Measurements from ENCODE around the gene GLYATL3. TPM values are rescaled to one million over a fixed set of nuclear protein-coding genes. Genes with fewer than 3 reads are reported as not detected.

The GLYATL3 gene
- total RNA-seq, 2 experiments from 2014 or later: not detected

DNA sequence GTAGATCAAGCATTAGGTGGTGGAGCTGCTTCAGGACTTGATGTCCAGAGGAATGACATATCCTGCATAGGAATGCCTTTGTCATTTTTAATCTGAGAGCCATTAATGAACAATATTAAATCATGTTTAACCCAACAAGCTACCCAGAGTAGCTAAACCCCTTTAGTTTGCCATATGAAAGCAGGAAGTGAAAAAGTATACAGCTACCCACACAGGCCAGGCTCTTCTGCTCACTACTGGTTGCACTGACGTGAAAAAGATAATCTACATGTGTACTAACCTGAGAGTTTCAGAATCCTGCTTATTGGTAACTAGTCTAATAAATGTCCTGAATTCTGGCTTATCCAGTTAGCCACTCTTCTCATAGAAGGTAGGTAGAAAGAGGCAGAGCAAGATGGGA is 19.9 kb downstream of the GLYATL3 start:
- no peaks in the 10 kb centered on the region for H3K4me1 Mint-ChIP-seq

GRCh38 chr6:49522710-49523593 is 23.2 kb downstream of the GLYATL3 start:
- no peak overlapping the region for H3K27ac Mint-ChIP-seq
- no peaks in the 10 kb centered on the region for H3K9me3 Mint-ChIP-seq
- no peaks in the 10 kb centered on the region for H3K4me1 Mint-ChIP-seq
- CTCF ChIA-PET: no interaction called here
- H3K27me3 Mint-ChIP-seq: peaks cover 2% of the 10 kb centered on the region
- no peak for DNase-seq
- H3K36me3 Mint-ChIP-seq (ENCODE audit: low read depth): no peaks in the 10 kb centered on the region
- H3K4me3 Mint-ChIP-seq: no peak overlapping the region
- POLR2A ChIA-PET: no interaction called here

More for the DNA sequence above, 19.9 kb downstream of the GLYATL3 start:
- ChIA-PET CTCF (no interaction called here), POLR2A (no interaction called here)
- DNase-seq: no peak
- no peaks in the 10 kb centered on the region for H3K36me3 Mint-ChIP-seq (ENCODE audit: low read depth)
- H3K4me3 Mint-ChIP-seq: no peak overlapping the region
- H3K27me3 Mint-ChIP-seq: peaks cover 2% of the 10 kb centered on the region
- H3K9me3 Mint-ChIP-seq: no peaks in the 10 kb centered on the region
- no peak overlapping the region for H3K27ac Mint-ChIP-seq

- DNase-seq: no peak
- ChIA-PET CTCF (interaction anchor here (0.6 kb wide), 1 partner anchor 8 kb away, joined by 3 read pairs; no protein-coding TSS in a partner anchor), POLR2A (no interaction called here)
- no peak overlapping the region for H3K27ac Mint-ChIP-seq
- no peaks in the 10 kb centered on the region for H3K4me1 Mint-ChIP-seq
- H3K9me3 Mint-ChIP-seq: no peaks in the 10 kb centered on the region
- H3K4me3 Mint-ChIP-seq: no peak overlapping the region
- no peaks in the 10 kb centered on the region for H3K36me3 Mint-ChIP-seq (ENCODE audit: low read depth)
- H3K27me3 Mint-ChIP-seq: peaks cover 2% of the 10 kb centered on the region
Observed at GRCh38 chr6:49523901-49524300, 24.2 kb downstream of the GLYATL3 start.

DNA sequence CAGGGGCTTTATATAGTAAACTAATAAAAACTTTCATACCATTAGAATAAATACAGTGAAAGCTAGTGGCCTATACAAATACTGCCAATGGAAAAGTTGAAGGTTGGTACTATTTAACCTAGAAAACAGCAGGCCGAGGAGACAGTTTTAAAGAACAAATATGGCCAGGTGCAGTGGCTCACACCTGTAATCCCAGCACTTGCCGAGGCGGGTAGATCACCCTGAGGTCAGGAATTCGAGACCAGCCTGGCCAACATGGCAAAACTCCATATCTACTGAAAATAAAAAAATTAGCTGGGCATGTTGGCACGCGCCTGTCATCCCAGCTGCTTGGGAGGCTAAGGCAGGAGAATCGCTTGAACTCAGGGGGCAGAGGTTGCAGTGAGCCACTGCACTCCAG is 24.8 kb downstream of the GLYATL3 start:
- H3K4me1 Mint-ChIP-seq: no peaks in the 10 kb centered on the region
- no peak overlapping the region for H3K27ac Mint-ChIP-seq
- peaks cover 4% of the 10 kb centered on the region for H3K27me3 Mint-ChIP-seq
- H3K36me3 Mint-ChIP-seq (ENCODE audit: low read depth): no peaks in the 10 kb centered on the region
- H3K9me3 Mint-ChIP-seq: no peaks in the 10 kb centered on the region
- ChIA-PET POLR2A (no interaction called here), CTCF (no interaction called here)
- H3K4me3 Mint-ChIP-seq: no peak overlapping the region
- no peak for DNase-seq

DNA sequence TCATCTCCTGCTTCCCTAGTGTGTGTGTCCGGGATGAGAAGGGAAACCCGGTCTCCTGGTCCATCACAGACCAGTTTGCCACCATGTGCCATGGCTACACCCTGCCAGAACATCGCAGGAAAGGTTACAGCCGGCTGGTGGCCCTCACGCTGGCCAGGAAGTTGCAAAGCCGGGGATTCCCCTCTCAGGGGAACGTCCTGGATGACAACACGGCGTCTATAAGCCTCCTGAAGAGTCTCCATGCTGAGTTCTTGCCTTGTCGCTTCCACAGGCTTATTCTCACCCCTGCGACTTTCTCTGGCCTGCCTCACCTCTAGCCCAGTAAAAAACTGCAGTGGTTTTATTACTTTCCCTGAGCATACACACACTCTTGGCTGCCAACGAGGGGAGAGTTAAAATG is 26.9 kb downstream of the GLYATL3 start:
- no peak overlapping the region for H3K27ac Mint-ChIP-seq
- no peaks in the 10 kb centered on the region for H3K36me3 Mint-ChIP-seq (ENCODE audit: low read depth)
- no peaks in the 10 kb centered on the region for H3K4me1 Mint-ChIP-seq
- ChIA-PET POLR2A (no interaction called here), CTCF (no interaction called here)
- H3K4me3 Mint-ChIP-seq: no peak overlapping the region
- H3K9me3 Mint-ChIP-seq: no peaks in the 10 kb centered on the region
- H3K27me3 Mint-ChIP-seq: peaks cover 10% of the 10 kb centered on the region
- no peak for DNase-seq

GRCh38 chr6:49527320-49527719 is 27.6 kb downstream of the GLYATL3 start:
- ChIA-PET POLR2A (no interaction called here), CTCF (interaction anchor here (1.3 kb wide), 1 partner anchor 9 kb away, joined by 3 read pairs; no protein-coding TSS in a partner anchor)
- Mint-ChIP-seq H3K27me3 (peaks cover 15% of the 10 kb centered on the region), H3K27ac (no peak overlapping the region), H3K4me1 (peaks cover 2% of the 10 kb centered on the region), H3K4me3 (no peak overlapping the region), H3K9me3 (no peaks in the 10 kb centered on the region), H3K36me3 (ENCODE audit: low read depth) (no peaks in the 10 kb centered on the region)
- DNase-seq: no peak

DNA sequence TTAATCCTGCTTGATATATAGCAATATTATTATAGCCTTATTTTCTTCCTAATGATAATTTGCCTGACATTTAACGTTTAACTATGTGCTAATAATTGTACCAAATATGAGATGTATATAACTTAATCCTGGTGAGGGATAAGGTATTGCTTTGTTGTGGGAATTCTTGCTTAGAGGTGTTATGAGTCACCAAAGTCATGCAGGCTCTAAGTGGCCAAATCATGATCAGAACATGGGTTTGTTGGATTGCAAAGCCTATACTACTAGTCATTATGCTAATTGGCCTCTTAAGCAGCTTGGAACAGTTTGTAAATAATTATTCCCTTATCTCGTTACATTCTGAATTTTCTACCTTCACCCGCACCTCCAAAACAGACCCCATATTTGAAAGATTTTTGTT is 28.8 kb downstream of the GLYATL3 start:
- Mint-ChIP-seq H3K4me1 (peaks cover 2% of the 10 kb centered on the region), H3K27me3 (peaks cover 16% of the 10 kb centered on the region), H3K4me3 (no peak overlapping the region), H3K36me3 (ENCODE audit: low read depth) (no peaks in the 10 kb centered on the region), H3K27ac (no peak overlapping the region), H3K9me3 (no peaks in the 10 kb centered on the region)
- CTCF ChIA-PET: interaction anchor here (1.3 kb wide), 1 partner anchor 78 kb away, joined by 3 read pairs; no protein-coding TSS in a partner anchor
- no peak for DNase-seq
- POLR2A ChIA-PET: no interaction called here

GRCh38 chr6:49530141-49530776 is 30.5 kb downstream of the GLYATL3 start:
- Mint-ChIP-seq H3K27me3 (peaks cover 20% of the 10 kb centered on the region), H3K4me1 (peaks cover 2% of the 10 kb centered on the region), H3K9me3 (no peaks in the 10 kb centered on the region), H3K36me3 (ENCODE audit: low read depth) (no peaks in the 10 kb centered on the region), H3K27ac (no peak overlapping the region), H3K4me3 (no peak overlapping the region)
- DNase-seq: no peak
- ChIA-PET CTCF (interaction anchor here (1.0 kb wide), 1 partner anchor 86 kb away, joined by 3 read pairs; no protein-coding TSS in a partner anchor), POLR2A (no interaction called here)

GRCh38 chr6:49531774-49532569 is 32.2 kb downstream of the GLYATL3 start:
- Mint-ChIP-seq H3K27me3 (peaks cover 20% of the 10 kb centered on the region), H3K9me3 (no peaks in the 10 kb centered on the region), H3K4me1 (peaks cover 2% of the 10 kb centered on the region), H3K27ac (no peak overlapping the region), H3K36me3 (ENCODE audit: low read depth) (no peaks in the 10 kb centered on the region), H3K4me3 (no peak overlapping the region)
- ChIA-PET CTCF (interaction anchor here (0.7 to 2.5 kb wide), 24 partner anchors 8 to 824 kb away, joined by 3 to 23 read pairs (median 4); partner anchors contain the start of gene C6orf141), POLR2A (interaction anchor here (1.0 kb wide), 1 partner anchor 18 kb away, joined by 3 read pairs; the partner anchor contains the start of gene C6orf141)
- DNase-seq: no peak

- Mint-ChIP-seq H3K9me3 (no peaks in the 10 kb centered on the region), H3K27ac (no peak overlapping the region), H3K27me3 (peaks cover 14% of the 10 kb centered on the region), H3K4me1 (peaks cover 2% of the 10 kb centered on the region), H3K36me3 (ENCODE audit: low read depth) (no peaks in the 10 kb centered on the region), H3K4me3 (no peak overlapping the region)
- CTCF ChIA-PET: interaction anchor here (1.9 kb wide), 1 partner anchor 71 kb away, joined by 7 read pairs; no protein-coding TSS in a partner anchor
- POLR2A ChIA-PET: no interaction called here
- DNase-seq: no peak
Observed at GRCh38 chr6:49535795-49536194, 36.1 kb downstream of the GLYATL3 start.

DNA sequence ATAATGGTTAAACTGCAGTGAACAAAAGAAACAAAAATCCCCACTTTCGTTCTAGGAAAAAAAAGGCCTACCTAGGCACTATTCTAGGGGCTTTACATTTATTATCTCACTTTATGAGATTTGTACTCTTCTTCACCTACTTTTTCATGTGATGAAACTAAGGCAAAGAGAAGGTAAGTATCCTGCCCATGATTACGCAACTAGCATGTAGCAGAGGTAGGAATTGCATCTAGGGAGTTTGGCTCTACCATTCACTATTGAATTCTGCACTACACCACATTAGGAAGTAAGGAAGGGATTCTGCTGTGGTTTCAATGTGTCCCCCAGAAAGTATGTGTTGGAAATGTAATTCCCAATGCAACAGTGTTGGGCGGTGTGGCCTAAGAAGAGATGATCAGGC is 39.4 kb downstream of the GLYATL3 start:
- no peaks in the 10 kb centered on the region for H3K9me3 Mint-ChIP-seq
- no peaks in the 10 kb centered on the region for H3K36me3 Mint-ChIP-seq (ENCODE audit: low read depth)
- no peak for DNase-seq
- POLR2A ChIA-PET: no interaction called here
- no peak overlapping the region for H3K4me3 Mint-ChIP-seq
- H3K27ac Mint-ChIP-seq: no peak overlapping the region
- H3K27me3 Mint-ChIP-seq: peaks cover 7% of the 10 kb centered on the region
- no peaks in the 10 kb centered on the region for H3K4me1 Mint-ChIP-seq
- CTCF ChIA-PET: no interaction called here

DNA sequence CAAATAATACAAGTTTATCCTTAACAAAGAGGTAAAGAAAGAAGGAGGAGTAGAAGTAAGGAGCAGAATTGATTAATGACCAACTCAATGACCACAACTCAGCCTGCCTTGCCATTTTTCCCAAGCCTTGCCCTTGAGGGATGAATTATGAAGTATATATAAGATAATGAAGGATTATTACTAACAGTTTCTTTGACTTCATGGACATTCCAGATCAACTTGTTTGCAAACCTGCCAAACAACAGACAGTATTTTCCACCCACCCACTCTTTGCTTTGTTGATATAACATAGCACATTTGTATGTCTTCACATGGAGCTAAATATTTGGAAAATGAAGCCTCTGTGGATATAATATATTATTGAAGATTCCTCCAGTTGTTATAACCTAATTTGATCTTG is 40.9 kb downstream of the GLYATL3 start:
- H3K4me3 Mint-ChIP-seq: no peak overlapping the region
- H3K27me3 Mint-ChIP-seq: peaks cover 3% of the 10 kb centered on the region
- H3K4me1 Mint-ChIP-seq: no peaks in the 10 kb centered on the region
- H3K9me3 Mint-ChIP-seq: no peaks in the 10 kb centered on the region
- DNase-seq: no peak
- H3K36me3 Mint-ChIP-seq (ENCODE audit: low read depth): no peaks in the 10 kb centered on the region
- ChIA-PET POLR2A (no interaction called here), CTCF (interaction anchor here (2.1 kb wide), 1 partner anchor 8 kb away, joined by 9 read pairs; no protein-coding TSS in a partner anchor)
- H3K27ac Mint-ChIP-seq: no peak overlapping the region

GRCh38 chr6:49541210-49541724 is 41.5 kb downstream of the GLYATL3 start:
- Mint-ChIP-seq H3K27me3 (peaks cover 3% of the 10 kb centered on the region), H3K36me3 (ENCODE audit: low read depth) (no peaks in the 10 kb centered on the region), H3K27ac (no peak overlapping the region), H3K4me3 (no peak overlapping the region), H3K4me1 (no peaks in the 10 kb centered on the region), H3K9me3 (no peaks in the 10 kb centered on the region)
- no peak for DNase-seq
- POLR2A ChIA-PET: no interaction called here
- CTCF ChIA-PET: interaction anchor here (2.1 kb wide), 1 partner anchor 9 kb away, joined by 9 read pairs; no protein-coding TSS in a partner anchor

Measured in activated CD4-positive, alpha-beta memory T cell treated with anti-CD3 and anti-CD28 coated beads, Interleukin-2, amount 10 ng/mL, durations not matched to agents 7 days and 5 days (primary cell).